HG03196 (cell line): ENCODE data around the gene CCSER1.

Experiments
- ATAC-seq: cut with Tn5 transposase; IDR thresholded peaks from one replicate; pipeline ENCODE4 v1.9.1; 2021; ENCODE audit not compliant: unreplicated experiment

CCSER1 gene

GRCh38 chr4:90127223-90127705, at the start of gene CCSER1:
Gene CCSER1 (plus strand): TSS chr4:90127394.
- peak; percentile 82 for ATAC-seq

DNA sequence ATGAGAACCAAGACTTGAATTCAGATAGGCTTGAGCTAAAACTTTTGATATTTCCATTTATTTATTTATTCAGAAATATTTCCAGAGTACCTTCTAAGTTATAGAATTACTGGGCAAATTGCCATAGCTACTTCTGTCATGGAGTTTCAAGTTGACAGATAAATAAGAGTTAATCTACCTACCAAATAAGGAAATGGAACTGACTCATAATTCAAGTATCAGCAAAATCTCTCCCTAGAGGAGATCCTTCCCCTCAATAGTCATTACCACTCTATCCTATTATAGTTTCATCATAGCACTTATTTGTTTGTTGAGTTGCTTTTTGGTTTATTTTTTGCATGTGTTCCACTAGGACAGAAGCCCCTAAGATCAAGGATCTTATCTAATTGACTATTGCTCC, 48.8 kb upstream of the CCSER1 start:
- peak; percentile 60 for ATAC-seq

DNA sequence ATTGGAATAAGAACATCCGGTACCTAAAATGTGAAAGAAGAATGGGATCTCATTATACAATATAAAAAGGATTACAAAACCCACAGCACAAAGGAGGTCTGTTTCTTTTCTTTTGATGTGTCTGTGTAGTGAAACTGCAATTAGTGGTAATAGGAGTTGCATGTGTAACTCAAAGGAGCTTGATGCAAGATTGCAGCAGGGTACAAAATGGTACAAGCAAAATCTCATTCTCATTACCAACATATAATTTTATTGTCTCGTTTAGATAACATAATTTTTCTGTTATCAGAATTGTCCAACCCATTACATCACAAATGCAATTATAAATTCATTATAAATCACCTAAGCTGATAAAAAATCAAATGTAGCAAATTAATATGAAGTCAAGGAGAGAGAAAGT, 47.1 kb upstream of the CCSER1 start:
- ATAC-seq: no peak

DNA sequence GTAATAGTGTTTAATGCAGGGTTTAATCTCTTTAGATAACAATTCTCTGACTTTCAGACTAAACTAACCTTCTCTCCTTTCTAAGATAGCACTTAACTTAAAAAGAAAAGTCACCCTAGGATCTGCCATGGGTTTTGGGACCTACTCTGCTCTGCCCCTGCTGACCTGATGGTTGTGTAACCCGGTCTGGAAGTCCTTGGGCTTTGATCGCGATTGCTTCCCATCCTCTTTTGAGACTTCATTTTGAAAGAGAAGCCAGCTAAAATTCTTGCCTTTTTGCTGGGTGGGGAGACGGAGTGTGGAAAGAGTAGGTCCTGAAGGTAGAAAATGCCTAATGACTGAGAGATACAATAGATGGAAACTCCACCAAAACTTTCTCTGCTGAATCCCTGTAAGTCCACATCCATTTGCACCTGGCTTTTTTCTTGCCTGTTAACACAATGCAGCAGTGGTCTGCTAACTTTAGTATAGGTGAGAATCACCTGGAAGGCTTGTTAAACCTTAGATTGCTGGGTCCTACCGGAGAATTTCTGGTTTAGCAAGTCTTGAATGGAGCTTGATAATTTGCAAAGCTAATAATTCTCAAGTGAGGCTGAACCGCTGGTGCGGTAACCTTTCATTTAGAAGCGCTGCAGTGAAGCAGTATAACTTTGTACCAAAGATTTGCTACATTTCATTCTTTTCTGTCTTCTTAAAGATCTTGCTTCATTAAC, 45.6 kb upstream of the CCSER1 start:
- no peak for ATAC-seq

- ATAC-seq: no peak
Measured at GRCh38 chr4:90082449-90082848, 44.7 kb upstream of the CCSER1 start.

DNA sequence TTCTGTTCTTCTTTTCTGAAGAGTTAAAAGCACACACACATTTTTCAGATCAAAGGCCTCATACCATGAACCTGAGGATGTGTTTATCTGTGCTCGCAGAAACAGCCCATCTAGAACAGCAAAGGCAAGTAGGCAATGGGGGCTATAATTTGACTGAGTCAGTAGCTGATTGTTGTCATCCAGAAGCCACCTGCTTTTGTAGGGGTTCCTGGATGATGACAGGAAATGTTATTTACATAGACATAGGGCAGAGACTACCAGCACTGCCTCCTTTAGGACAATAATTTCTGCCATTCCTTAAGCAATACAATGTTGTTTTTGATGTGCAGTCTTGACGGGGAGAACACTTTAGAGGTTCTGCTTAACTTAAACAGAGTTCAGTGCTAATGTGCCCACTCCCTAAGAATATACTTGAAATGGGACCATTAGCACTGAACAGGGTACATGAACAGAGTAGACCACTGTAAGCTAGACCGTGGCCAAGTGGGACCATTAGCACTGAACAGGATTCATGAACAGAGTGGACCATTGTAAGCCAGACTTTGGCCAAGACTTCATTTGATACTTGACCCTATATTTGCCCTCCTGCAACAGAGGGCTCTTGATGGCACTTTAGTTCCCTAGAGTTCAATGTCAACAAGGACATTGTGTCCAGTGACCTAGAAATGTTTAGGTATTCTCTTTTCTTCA, 42.8 kb upstream of the CCSER1 start:
- ATAC-seq: no peak

GRCh38 chr4:90084967-90085295, 42.3 kb upstream of the CCSER1 start:
- no peak for ATAC-seq

- ATAC-seq: no peak
Measured at GRCh38 chr4:90093526-90093925, 33.7 kb upstream of the CCSER1 start.

DNA sequence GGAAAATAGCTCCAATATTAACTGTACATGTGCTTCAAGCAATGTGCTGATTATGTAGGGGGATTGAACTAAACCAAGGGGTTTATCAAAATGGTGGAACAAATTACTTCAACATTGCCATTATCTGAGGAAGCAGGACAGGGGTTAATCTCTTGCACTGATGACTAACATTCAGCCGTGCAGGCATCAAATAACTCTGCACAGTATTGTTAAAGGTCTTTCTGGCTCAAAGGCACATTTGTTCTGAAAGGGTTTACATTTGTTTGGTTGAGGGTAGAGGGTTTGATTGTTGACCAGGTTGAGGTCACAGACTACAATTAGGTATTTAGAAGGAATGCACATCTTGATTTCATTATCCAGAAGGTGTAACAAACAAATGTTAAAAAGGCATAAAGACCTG, 32.2 kb upstream of the CCSER1 start:
- no peak for ATAC-seq

DNA sequence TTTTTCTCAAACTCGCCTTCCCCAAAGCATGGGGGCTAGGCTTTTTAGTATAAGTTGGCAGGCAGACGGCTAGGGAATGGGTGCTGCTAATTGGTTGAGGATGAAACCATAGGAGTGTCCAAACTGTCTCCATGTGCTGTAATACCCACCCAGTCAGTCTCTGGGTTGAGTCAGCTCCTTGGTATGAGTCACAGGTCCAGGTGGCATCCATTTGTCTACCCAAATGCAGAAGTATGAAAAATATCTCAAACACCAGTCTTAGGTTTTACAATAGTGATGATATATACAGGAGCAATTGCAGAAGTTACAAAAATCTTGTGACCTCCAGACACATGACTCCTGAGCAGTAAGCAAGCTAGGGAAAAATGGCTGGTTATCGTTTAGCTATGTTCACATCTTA, 27.4 kb upstream of the CCSER1 start:
- ATAC-seq: peak; percentile 67

DNA sequence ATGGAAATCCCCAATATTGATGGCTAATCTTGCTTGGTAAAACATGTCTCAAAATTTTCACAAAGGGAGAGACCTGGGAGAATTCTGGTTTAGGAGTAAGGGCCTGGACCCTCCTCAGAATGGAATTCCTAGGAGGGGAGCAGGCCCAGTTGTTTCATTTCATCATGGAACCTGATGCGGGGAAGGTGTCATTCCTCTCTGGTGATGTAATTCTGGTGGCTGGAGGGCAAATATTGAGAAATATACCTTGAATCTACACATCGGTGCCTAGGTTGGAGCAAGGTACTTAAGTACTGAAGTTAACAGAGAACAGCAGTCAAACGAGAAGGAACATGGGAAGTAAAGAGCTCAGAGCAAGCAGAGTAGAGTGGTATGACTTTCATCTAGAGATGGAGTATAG, 23.2 kb upstream of the CCSER1 start:
- ATAC-seq: no peak

GRCh38 chr4:90105274-90105673, 21.9 kb upstream of the CCSER1 start:
- no peak for ATAC-seq

- ATAC-seq: no peak
Measured at GRCh38 chr4:90112715-90113114, 14.5 kb upstream of the CCSER1 start.

- no peak for ATAC-seq
Measured at GRCh38 chr4:90113881-90114457, 13.2 kb upstream of the CCSER1 start.

- ATAC-seq: peak; percentile 50
Measured at GRCh38 chr4:90118527-90119195, 8.5 kb upstream of the CCSER1 start.

DNA sequence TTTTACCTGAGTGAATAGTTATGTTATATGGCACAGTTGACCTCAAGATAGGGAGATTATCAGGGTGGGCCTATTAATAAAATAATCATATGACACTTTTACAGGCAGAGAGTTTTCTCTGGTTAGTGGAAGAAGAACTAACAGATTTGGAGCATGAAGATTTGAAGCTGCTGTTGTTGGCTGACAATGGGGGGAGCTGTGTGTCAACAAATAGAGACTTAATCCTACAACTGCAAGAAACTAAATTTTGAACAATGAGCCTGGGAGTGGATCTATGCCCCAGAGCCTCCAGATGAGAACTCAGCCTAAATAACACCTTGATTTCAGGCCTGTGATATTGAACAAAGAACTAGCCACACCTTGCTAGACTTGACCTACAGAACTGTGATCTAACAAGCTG, 7.2 kb upstream of the CCSER1 start:
- ATAC-seq: no peak

- ATAC-seq: no peak
Measured at GRCh38 chr4:90120815-90121214, 6.4 kb upstream of the CCSER1 start.

DNA sequence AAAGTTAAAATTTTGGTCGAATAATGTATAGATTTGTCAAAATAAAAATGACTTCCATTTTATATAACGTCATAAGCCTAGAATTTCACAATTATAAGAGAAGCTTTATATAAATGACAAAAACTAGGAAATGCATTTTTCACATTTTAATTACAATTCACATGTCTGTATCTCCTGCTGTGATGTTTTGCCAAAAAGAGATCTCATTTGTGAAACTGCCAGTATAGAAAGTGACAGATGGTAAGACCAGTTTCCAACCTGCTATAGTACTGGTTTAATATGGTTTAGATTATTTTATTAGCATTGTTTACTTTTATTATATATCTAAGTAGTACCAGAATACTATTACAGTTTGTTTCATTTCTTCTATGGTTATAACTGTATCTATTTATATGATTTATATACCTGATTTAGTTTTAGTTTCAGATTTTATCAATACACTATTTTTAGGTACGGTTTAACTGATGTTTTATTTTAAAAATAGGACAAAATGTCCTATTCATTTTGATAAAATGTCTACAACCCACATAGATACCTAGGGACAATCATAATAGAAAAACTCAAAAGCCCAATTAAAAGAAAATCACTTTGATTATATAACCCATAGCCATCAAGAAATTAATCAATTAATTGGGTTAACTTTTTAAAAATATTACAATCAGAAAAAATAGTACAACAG, 5.4 kb upstream of the CCSER1 start:
- no peak for ATAC-seq

DNA sequence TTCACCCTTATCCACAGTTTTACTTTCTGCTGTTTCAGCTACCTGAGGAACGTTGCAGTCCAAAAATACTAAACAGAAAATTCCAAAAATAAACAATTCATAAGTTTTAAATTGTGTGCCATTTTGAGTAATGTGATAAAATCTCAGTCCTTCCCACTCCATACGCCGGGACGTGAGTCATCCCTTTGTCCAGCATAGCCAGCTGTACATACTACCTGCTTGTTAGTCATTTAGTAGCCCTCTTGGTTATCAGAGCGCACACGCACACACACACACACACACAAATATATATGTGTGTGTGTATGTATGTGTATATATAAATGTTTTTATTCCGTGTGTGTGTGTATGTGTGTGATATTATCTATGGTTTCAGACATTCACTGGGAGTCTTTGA, 4.8 kb upstream of the CCSER1 start:
- ATAC-seq: no peak

DNA sequence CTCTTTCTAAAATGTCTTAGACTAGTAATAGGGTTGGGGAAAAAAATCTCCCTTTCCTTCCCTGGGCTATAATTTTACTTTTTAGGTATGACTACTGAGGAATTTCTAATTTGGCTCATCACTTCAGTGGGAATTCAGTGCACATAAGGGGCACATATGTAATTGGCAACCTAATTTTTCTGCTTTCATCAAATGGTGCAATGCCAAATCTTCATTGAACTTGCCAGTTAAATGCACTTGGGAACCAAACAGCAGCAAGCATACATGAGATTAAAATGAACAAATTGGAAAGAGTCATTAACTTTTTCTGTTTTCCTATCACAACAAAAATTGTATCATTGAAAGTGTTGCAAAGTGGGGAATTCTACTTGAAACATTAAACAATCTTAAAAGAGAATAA, 2.9 kb upstream of the CCSER1 start:
- ATAC-seq: no peak

DNA sequence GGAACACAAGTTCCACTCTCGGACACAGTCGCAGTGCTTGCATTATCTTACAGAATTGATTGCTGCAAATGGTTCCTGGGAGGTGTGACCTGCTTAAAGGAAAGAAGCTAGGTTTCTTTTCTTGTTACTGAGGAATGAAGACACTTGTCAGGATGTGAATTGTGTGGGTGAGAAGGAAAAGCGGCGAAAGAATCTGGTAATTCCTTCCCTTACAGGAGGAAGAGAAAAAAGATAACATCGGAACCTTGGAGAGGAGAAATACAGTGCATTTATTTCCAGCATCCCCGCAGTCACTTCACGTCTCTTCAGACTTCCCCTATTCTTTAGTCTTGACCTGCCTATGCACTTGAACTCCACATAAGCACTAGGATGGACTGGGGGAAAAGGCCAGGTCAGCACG, 389 bp upstream of the CCSER1 start:
- ATAC-seq: no peak
